ENCODE measurements around the gene CHD3. TPM values are rescaled to one million over a fixed set of nuclear protein-coding genes. Genes with fewer than 3 reads are reported as not detected.

CHD3 gene
- total RNA-seq, 1 donor from 2014 or later = 133 TPM

DNA sequence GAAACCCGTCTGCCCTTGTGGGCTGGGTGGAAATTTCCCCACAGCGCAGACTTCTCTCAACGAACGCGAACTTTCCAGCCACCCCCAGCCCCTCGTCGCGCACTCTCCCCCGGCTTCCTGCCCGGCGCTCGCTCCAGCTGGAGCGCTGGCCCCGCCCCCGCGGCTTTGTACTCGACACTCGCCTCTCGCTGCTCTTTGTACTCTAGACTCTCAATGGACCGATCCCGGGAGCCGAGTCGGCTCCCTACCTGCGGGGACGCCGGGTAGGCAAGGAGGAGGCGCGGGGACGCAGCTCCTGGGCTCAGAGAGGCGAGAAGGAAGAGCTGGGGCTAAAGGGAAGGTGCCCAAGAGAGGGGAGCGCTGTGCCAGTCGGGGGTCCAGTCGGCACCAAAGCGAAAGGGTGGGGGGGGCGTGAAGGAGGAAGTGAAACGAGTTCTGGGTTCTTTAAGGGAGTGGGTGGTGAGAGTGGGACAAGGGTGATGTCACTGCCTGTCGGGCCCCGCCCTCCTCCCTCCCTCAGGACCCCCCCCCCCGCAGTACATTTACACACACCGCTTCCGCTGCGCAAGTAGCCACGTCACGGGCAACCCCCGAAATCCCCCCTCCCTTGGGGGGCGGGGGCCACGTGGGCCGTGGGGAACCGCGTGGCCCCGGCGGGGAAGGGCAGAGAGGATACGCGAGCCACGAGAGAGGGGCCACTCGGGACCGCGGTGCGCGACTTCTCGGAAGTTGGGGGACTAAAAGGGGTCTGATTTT lies 44.9 kb upstream of the CHD3 start:
- Mint-ChIP-seq H3K27ac (ENCODE audit: unreplicated experiment) (peak overlapping the region; percentile 99), H3K4me1 (ENCODE audit: unreplicated experiment) (peaks cover 39% of the 10 kb centered on the region), H3K4me3 (ENCODE audit: unreplicated experiment) (peak overlapping the region; percentile 99), H3K36me3 (ENCODE audit: low read depth, unreplicated experiment) (peaks cover 26% of the 10 kb centered on the region), H3K27me3 (ENCODE audit: unreplicated experiment) (peaks cover 19% of the 10 kb centered on the region), H3K9me3 (ENCODE audit: unreplicated experiment) (no peaks in the 10 kb centered on the region)
- TF ChIP-seq, protein P1, sequence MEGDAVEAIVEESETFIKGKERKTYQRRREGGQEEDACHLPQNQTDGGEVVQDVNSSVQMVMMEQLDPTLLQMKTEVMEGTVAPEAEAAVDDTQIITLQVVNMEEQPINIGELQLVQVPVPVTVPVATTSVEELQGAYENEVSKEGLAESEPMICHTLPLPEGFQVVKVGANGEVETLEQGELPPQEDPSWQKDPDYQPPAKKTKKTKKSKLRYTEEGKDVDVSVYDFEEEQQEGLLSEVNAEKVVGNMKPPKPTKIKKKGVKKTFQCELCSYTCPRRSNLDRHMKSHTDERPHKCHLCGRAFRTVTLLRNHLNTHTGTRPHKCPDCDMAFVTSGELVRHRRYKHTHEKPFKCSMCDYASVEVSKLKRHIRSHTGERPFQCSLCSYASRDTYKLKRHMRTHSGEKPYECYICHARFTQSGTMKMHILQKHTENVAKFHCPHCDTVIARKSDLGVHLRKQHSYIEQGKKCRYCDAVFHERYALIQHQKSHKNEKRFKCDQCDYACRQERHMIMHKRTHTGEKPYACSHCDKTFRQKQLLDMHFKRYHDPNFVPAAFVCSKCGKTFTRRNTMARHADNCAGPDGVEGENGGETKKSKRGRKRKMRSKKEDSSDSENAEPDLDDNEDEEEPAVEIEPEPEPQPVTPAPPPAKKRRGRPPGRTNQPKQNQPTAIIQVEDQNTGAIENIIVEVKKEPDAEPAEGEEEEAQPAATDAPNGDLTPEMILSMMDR (IDR thresholded peaks at IDR 0.05; ENCODE audit: unreplicated experiment) = no peak
- DNase-seq (ENCODE audit: low spot score) = peak; percentile 83

DNA sequence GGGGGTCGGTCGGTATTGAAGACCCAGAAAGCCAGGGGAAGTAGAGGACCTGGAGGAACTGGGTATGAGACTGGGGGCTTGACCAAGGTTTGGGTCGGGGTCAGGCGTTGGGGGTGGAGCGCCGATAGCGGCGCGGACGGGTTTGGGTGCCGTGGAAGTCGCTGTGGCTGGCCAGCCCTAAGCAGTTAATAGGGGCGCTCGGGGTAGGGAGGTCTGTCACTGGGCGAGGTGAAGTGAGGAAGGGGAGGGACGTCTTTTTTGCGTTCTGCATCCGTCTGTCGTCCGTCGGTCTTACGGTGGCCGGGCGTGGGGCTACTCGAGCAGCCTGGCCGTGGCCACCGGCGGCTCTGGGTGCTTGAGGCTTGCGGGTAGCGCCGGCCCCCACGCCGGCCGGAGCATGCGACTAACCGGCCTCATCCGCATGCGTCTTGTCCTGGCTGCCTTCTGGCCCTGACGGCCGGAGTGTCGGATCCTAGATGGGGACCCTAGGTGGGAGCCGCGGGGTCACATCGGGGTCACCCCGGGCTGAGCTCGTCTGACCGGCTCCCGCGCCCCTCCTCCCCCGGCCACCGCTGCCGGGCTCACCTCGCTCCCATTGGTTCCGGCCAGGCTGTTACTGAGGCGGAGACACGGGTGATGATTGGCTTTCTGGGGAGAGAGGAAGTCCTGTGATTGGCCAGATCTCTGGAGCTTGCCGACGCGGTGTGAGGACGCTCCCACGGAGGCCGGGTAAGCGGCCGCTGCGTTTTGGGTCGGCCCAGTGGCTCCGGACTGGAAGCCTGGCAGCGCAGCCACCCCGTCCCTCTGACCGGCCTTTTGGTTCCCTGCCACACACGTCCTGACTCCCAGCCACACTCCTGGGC lies 44.1 kb upstream of the CHD3 start:
- Mint-ChIP-seq H3K4me1 (ENCODE audit: unreplicated experiment) (peaks cover 31% of the 10 kb centered on the region), H3K27me3 (ENCODE audit: unreplicated experiment) (peaks cover 17% of the 10 kb centered on the region), H3K36me3 (ENCODE audit: low read depth, unreplicated experiment) (peaks cover 27% of the 10 kb centered on the region), H3K4me3 (ENCODE audit: unreplicated experiment) (peak overlapping the region; percentile 99), H3K9me3 (ENCODE audit: unreplicated experiment) (no peaks in the 10 kb centered on the region), H3K27ac (ENCODE audit: unreplicated experiment) (peak overlapping the region; percentile 99)
- TF ChIP-seq, protein P1 (IDR thresholded peaks at IDR 0.05; ENCODE audit: unreplicated experiment) = no peak
- peak; percentile 83 for DNase-seq (ENCODE audit: low spot score)

DNA sequence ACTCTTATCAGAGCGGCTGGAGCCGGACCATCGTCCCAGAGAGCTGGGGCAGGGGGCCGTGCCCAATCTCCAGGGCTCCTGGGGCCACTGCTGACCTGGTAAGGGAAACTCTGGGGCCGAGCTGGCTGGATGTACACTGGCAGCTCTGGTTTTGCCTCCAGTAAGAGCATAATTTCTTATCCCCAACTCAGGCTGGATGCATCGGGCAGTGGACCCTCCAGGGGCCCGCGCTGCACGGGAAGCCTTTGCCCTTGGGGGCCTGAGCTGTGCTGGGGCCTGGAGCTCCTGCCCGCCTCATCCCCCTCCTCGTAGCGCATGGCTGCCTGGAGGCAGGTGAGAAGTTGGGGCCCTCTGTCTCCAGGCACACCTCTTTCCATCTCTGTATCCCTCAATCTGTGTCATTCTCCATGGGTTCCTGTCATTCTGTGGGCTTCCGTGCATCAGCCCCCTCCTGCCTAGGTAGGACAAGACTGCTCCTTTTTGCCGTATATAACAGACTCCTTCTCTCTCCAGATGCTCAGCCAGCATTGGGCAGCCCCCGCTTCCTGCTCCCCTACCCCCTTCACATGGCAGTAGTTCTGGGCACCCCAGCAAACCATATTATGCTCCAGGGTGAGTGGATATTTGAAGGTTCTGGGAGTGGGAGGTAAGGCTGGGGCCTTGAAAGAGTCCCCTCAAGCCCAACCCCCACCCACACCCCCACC lies 43.1 kb upstream of the CHD3 start:
- DNase-seq (ENCODE audit: low spot score) = no peak
- TF ChIP-seq, protein P1 (IDR thresholded peaks at IDR 0.05; ENCODE audit: unreplicated experiment) = no peak
- peak overlapping the region; percentile 57 for H3K27ac Mint-ChIP-seq (ENCODE audit: unreplicated experiment)
- H3K4me1 Mint-ChIP-seq (ENCODE audit: unreplicated experiment) = peaks cover 21% of the 10 kb centered on the region
- H3K9me3 Mint-ChIP-seq (ENCODE audit: unreplicated experiment) = no peaks in the 10 kb centered on the region
- H3K36me3 Mint-ChIP-seq (ENCODE audit: low read depth, unreplicated experiment) = peaks cover 31% of the 10 kb centered on the region
- H3K27me3 Mint-ChIP-seq (ENCODE audit: unreplicated experiment) = peaks cover 17% of the 10 kb centered on the region
- H3K4me3 Mint-ChIP-seq (ENCODE audit: unreplicated experiment) = peak overlapping the region; percentile 67

DNA sequence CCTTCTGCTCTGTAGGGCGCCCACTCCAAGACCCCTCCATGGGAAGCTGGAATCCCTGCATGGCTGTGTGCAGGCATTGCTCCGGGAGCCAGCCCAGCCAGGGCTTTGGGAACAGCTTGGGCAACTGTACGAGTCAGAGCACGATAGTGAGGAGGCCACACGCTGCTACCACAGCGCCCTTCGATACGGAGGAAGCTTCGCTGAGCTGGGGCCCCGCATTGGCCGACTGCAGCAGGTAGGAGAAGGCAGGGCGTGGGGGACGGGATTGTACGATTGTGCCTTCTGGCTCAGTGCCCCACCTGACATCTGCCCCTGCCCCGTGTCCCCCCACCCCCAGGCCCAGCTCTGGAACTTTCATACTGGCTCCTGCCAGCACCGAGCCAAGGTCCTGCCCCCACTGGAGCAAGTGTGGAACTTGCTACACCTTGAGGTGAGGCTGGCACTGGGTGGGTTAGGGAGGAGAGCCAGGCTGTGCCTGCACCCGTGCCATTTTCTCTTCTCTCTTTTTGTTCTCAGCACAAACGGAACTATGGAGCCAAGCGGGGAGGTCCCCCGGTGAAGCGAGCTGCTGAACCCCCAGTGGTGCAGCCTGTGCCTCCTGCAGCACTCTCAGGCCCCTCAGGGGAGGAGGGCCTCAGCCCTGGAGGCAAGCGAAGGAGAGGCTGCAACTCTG lies 42.4 kb upstream of the CHD3 start:
- no peak overlapping the region for H3K27ac Mint-ChIP-seq (ENCODE audit: unreplicated experiment)
- TF ChIP-seq, protein P1 (IDR thresholded peaks at IDR 0.05; ENCODE audit: unreplicated experiment) = no peak
- H3K36me3 Mint-ChIP-seq (ENCODE audit: low read depth, unreplicated experiment) = peaks cover 27% of the 10 kb centered on the region
- no peaks in the 10 kb centered on the region for H3K9me3 Mint-ChIP-seq (ENCODE audit: unreplicated experiment)
- H3K4me1 Mint-ChIP-seq (ENCODE audit: unreplicated experiment) = peaks cover 14% of the 10 kb centered on the region
- DNase-seq (ENCODE audit: low spot score) = no peak
- peaks cover 17% of the 10 kb centered on the region for H3K27me3 Mint-ChIP-seq (ENCODE audit: unreplicated experiment)
- H3K4me3 Mint-ChIP-seq (ENCODE audit: unreplicated experiment) = no peak overlapping the region
